Measurements from ENCODE around the gene KREMEN2.

Gene KREMEN2

GRCh38 chr16:2966808-2967191 is 2.7 kb downstream of the KREMEN2 start:
- peak; percentile 66 for TF ChIP-seq REST (IDR thresholded peaks at IDR 0.05; ENCODE audit: low read depth)
- TF ChIP-seq MAX (IDR thresholded peaks at IDR 0.05), result peak; percentile 39; the same call in 1 of the 2 replicates
- TF ChIP-seq TEAD4 (IDR thresholded peaks at IDR 0.05), result no peak

GRCh38 chr16:2967211-2967631 is 3.1 kb downstream of the KREMEN2 start:
- TF ChIP-seq NFIC (IDR thresholded peaks at IDR 0.05) (no peak), MAX (IDR thresholded peaks at IDR 0.05) (no peak), EGR1 (IDR thresholded peaks at IDR 0.05) (no peak), REST (IDR thresholded peaks at IDR 0.05; ENCODE audit: low read depth) (no peak), CREB1 (IDR thresholded peaks at IDR 0.05; ENCODE audit: low read depth) (no peak), RAD21 (IDR thresholded peaks at IDR 0.05; ENCODE audit: low read depth) (no peak), FOXM1 (IDR thresholded peaks at IDR 0.05; ENCODE audit: borderline replicate concordance, low read depth) (no peak)

- TF ChIP-seq CEBPB (IDR thresholded peaks at IDR 0.05) (no peak), EP300 (IDR thresholded peaks at IDR 0.05; ENCODE audit: borderline replicate concordance) (no peak), FOXM1 (IDR thresholded peaks at IDR 0.05; ENCODE audit: borderline replicate concordance, low read depth) (no peak), RAD21 (IDR thresholded peaks at IDR 0.05; ENCODE audit: low read depth) (no peak), ZBTB7A (IDR thresholded peaks at IDR 0.05; ENCODE audit: low read depth) (no peak), YY1 (IDR thresholded peaks at IDR 0.05; ENCODE audit: low read depth) (no peak), TCF12 (IDR thresholded peaks at IDR 0.05; ENCODE audit: low read depth) (no peak), MAX (IDR thresholded peaks at IDR 0.05) (no peak), CREB1 (IDR thresholded peaks at IDR 0.05; ENCODE audit: low read depth) (no peak), TAF1 (IDR thresholded peaks at IDR 0.05; ENCODE audit: low read depth) (no peak), EGR1 (IDR thresholded peaks at IDR 0.05) (no peak), TEAD4 (IDR thresholded peaks at IDR 0.05) (no peak), REST (IDR thresholded peaks at IDR 0.05; ENCODE audit: low read depth) (no peak), NFIC (IDR thresholded peaks at IDR 0.05) (no peak), USF1 (IDR thresholded peaks at IDR 0.05) (no peak)
These were observed 3.7 kb downstream of the KREMEN2 start for GRCh38 chr16:2967721-2968161.

GRCh38 chr16:2968368-2968737 is 4.3 kb downstream of the KREMEN2 start:
- TF ChIP-seq TEAD4 (IDR thresholded peaks at IDR 0.05) (peak; percentile 66), RAD21 (IDR thresholded peaks at IDR 0.05; ENCODE audit: low read depth) (no peak)

- TF ChIP-seq NFIC (IDR thresholded peaks at IDR 0.05) (no peak), ZBTB7A (IDR thresholded peaks at IDR 0.05; ENCODE audit: low read depth) (peak; percentile 81; the same call in 1 of the 2 replicates), REST (IDR thresholded peaks at IDR 0.05; ENCODE audit: low read depth) (peak; percentile 99), YY1 (IDR thresholded peaks at IDR 0.05; ENCODE audit: low read depth) (no peak), FOXM1 (IDR thresholded peaks at IDR 0.05; ENCODE audit: borderline replicate concordance, low read depth) (no peak), RAD21 (IDR thresholded peaks at IDR 0.05; ENCODE audit: low read depth) (no peak), TAF1 (IDR thresholded peaks at IDR 0.05; ENCODE audit: low read depth) (peak; percentile 45; the same call in 1 of the 2 replicates), CREB1 (IDR thresholded peaks at IDR 0.05; ENCODE audit: low read depth) (no peak), EP300 (IDR thresholded peaks at IDR 0.05; ENCODE audit: borderline replicate concordance) (no peak), MAX (IDR thresholded peaks at IDR 0.05) (peak; percentile 76), CEBPB (IDR thresholded peaks at IDR 0.05) (no peak), EGR1 (IDR thresholded peaks at IDR 0.05) (peak; percentile 99), TCF12 (IDR thresholded peaks at IDR 0.05; ENCODE audit: low read depth) (no peak), USF1 (IDR thresholded peaks at IDR 0.05) (no peak), TEAD4 (IDR thresholded peaks at IDR 0.05) (no peak; the same call in 1 of the 2 replicates)
These were observed 4.9 kb downstream of the KREMEN2 start, which contains the start of gene PAQR4 for GRCh38 chr16:2968738-2969544. TSS of gene PAQR4 (plus strand) at chr16:2969348. CDS start at chr16:2969675, 327 bp downstream.
